Measurements from ENCODE around the gene GRAMD1B.
"Not testable (repeated sequence)": the region's sequence is repeated elsewhere in the genome, so short reads cannot be mapped to it uniquely, and the experiment has no call there.

GRAMD1B gene

DNA sequence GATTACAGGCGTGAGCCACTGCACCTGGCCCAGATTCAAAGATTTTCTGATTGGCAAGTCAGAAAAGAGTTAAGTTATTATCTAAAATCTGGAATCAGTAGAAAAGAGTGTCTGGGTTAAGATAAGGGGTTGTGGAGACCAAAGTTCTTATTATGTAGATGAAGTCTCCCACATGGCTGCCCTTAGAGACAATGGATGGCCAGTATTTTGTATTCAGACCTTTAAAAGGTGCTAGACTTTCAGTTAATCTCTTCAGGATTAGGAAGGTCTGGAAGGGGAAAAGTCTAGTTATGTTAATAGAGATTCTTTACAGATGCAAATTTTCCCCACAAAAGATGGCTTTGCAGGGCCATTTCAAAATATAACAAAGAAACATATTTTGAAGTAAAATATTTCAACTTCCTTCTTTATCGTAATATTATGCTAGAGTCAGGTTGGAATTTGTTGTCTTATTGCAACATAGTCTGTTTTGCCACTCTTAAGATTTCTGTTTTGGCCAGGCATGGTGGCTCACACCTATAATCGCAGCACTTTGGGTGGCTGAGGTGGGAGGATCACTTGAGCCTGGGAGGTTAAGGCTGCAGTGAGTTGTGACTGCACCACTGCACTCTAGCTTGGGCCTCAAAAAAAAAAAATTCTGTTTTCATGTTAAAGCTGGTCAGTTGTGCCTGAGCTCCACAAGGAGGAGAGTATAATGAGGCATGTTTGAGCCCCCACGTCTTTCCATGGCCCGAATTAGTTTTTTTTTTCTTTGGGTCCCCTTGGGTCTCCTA, 14.0 kb downstream of the GRAMD1B start:
- no peak for DNase-seq (ENCODE audit: low read depth)

DNA sequence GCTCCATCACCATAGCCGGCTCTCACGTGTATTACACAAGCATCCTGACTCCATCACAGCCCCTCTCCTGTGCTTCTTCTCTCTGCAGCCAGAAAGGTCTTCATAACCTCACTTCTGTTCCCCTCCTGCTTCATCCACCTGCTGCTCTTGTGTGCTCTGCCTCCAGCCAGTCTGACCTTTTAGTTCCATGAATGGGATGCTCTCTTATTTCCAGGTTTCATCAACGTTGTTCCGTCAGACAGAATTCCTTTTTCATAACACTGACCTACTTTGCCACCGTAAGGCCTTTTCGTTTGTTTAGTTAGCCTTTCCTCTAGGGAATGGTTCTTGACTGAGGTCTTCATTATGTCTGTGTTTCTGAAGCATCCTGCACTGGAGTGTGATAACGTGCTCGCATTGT, 18.8 kb downstream of the GRAMD1B start:
- DNase-seq (ENCODE audit: low read depth), result no peak

DNA sequence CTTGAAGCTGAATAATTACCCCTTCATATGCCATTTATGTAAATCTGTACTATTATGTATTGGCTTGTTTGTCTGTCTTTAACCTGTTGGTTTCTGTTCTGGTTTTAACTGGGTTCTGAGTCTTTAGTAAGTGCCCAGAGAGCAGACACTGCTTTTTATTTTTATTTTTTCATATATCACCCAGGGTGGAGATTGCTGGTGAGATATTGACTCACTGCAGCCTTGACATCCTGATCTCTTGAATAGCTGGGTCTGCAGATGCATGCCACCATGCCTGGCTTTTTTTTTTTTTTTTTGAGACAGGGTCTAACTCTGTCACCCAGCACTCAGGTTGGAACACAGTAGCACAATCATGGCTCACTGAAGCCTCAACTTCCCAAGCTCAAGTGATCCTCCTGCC, 19.4 kb downstream of the GRAMD1B start:
- DNase-seq (ENCODE audit: low read depth), result no peak

DNA sequence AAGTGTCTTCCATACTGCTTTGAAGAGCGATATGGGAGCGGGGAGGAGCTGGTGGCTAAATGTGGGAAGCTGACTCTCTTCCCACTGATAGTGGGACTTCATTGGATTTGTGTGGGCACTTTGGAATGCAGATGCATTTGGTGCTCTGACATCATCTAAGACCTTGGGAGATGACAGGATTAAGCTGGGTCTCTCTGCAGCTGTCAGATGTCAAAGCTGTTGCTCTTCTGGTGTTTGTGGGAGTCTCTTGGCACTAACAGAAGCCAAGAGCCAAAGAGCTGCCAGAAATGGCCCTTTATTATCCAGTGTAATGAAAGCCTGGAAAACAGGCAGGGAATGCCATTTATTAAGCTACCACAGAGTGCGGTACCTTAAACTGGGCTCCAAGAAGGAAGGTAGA, 20.6 kb downstream of the GRAMD1B start:
- DNase-seq (ENCODE audit: low read depth), result no peak

DNA sequence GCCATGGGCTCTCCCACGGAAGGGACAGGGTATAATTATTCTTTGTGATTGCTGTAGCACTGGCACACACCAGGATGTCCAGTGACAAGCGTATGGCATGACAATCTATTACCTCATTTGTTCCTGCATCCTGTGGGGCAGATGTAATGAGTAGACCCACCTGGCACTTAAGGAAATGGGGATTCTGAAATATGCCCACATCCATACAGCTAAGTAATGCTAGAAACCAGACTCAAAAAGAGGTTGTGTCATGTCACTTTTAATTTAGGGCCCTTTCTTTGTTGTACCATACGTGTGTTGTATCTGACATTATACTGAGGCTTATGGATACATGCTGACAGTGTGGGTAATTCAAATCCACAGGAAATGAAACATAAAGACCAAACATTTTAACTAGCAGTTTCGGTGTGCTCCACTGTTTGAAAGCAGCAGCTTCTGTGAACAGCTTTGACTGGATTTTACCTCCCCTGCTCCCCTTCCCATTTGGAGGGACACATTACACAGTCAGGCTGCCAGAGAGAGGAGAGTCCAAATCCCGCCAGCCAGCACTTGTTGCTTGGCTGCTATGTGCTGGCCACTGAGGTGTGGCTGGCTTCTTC, 21.2 kb downstream of the GRAMD1B start:
- DNase-seq (ENCODE audit: low read depth), result no peak

DNA sequence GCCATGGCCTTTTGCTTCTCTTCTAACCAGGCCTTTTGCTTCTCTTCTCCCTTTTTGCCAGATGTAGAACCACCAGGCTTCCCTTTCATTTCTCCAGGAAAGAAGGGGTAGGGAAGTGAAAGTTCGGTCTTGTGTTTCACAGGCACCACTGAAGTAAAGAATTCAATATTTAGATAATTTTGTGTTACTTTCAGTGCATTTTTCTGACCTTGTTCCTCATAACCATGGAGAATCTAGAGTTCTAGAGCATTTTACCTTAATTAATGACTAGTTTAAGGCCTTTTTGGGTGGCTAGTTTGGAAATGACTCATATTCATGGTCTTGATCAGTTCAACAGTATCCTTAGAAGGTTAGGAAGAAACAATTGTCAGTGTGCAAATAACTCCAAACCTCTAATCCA, 22.7 kb downstream of the GRAMD1B start:
- no peak for DNase-seq (ENCODE audit: low read depth)

DNA sequence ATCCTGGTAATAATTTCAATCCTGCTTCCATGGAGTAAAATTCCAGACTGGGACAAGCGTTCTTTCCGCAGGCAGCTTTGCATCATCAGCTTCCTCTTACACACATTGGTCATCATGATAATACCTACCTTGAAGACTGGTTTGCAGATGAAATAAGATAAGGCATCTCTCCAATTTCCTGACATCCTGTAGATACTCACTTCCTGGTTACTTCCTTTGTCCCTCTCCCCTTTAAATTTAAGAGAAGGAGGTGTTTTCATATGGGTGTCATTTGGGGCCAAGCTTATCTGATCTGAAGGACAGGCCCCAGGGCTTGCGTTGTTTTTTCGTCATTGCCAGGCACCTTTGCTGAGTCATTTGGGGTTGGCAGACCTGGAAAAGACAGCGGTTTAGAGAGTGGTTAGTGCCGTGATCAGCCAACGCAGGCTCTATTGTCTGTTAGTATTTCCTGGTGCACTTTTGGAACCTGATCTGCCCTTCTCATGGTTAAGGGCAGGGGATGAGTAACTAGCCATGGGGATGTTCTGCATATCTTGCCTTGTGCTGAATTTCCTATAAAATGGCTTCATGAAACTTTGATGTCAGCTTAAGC, 24.1 kb downstream of the GRAMD1B start:
- no peak for DNase-seq (ENCODE audit: low read depth)

DNA sequence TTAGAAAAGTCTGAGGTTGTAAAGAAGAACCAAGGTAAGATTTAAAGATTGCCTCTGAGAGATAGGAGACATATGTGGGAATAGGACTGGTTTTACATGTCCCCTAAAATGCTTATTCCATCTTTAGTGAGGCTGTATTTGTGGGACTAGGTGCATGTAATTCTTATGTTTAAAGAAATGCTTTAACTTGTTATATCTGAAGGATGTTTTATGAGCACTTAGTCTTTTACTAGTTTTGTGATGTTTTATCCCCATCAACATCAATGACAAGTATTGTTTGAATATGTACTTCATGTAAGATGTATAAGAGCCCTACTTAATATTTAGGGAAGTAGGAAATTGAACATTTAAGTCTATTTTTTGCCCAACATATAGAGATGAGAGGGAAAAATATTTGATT, 24.7 kb downstream of the GRAMD1B start:
- DNase-seq (ENCODE audit: low read depth), result no peak

DNA sequence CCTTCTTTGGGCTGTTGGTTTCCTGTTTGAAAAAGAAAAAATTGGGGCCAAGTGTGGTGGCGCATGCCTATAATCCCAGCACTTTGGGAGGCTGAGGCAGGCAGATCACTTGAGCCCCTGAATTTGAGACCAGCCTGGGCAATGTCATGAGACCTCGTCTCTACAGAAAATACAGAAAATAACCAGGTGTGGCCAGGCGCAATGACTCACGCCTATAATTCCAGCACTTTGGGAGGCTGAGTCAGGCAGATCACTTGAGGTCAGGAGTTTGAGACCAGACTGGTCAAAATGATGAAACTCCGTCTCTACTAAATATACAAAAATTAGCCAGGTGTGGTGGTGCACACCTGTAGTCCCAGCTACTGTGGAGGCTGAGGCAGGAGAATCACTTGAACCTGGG, 26.4 kb downstream of the GRAMD1B start:
- not testable (repeated sequence) for DNase-seq (ENCODE audit: low read depth)

DNA sequence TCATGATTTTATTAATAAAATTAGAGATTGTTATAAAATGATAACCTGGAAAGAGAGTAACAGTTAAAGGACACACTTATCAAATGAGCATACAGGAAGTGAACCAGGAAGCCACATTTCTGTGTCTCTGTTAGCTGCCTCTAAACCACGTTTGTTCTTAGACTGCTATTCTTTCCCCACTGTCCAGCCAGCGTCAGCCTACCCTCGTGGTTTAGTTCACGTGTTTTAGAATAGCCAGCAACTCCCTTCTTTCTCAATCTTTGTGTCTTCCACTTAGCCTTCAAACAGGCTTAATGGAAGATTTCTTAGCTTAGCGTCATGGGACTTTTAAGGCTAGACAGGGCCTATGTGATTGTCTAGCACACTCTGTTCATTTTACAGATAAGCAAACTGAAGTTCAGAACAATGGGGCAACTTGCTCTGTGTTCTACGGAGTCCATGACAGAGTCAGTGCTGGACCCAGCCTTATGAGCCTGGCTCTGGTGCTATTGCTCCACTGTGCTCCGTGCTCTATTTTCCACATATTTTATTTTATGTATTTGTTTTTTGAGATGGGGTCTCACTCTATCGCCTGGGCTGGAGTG, 27.2 kb downstream of the GRAMD1B start:
- DNase-seq (ENCODE audit: low read depth), result no peak

DNA sequence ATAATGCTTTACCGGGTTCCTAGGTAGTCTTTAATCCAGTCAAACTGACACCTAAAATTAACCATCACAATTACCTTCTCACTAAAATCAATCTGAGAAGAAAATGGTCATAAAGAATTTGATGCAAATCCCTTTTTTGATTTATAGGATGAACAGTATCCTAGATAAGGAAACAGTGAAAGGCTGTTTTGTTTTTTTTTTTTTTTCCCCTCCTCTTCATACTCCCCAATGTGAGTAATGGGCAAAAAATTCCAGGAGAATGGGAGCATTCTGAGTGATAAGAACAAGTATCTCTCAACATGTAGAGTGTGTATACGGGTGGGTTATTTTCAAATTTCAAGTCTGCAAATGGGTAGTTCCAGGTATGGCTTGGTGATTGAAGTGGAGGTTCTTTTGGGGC, 28.4 kb downstream of the GRAMD1B start:
- DNase-seq (ENCODE audit: low read depth), result no peak

DNA sequence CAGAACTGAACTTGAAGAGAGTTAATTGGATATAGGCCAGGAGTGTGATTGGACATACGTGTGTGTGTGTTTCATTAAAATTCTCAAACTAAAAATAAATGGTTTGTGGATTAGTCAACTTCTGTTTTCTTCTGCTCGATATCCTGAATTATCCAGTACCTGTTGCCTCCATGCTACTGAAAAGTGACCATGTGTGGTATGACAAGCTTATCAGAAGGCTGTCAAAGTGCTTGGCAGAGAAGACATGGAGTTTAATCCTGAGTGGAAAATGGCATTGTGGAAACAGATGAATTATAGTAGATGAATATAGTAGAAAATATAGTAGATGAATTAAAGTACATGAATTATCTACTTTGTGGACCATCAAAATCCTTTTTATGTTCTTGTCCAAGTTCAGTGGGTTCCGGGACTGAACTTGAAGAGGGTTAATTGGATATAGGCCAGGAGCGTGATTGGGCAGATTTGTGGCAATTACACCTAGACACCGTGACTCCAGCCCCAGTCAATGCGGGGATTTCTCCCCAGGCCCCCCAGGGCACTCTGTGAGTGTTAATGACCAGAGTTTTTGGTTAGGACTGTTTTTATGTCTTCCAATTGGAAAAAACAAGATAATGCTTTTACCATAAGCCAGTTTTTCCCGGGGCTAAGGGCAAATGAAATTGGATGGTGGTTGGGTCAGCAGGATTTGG, 30.1 kb downstream of the GRAMD1B start:
- DNase-seq (ENCODE audit: low read depth), result no peak

DNA sequence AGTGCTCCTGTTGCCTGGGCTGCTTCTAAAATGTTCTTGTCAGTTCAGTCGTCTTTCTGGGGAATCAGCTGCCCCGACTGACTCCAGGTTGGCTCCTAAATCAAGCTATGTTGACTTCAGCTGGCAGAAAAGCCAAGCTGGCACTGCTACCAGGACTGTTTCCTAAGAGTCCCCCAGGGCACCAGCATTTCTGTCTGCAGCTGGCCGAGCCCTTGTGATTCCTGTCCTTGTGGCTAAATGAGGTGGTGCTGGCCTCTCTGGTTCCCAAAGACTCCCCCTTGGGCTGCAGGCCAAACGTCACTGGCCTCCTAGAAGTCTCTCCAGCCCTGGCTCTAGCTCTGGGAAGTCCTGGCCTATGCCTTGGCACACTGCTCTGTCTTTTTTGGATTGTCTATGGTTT, 31.1 kb downstream of the GRAMD1B start:
- DNase-seq (ENCODE audit: low read depth), result no peak

DNA sequence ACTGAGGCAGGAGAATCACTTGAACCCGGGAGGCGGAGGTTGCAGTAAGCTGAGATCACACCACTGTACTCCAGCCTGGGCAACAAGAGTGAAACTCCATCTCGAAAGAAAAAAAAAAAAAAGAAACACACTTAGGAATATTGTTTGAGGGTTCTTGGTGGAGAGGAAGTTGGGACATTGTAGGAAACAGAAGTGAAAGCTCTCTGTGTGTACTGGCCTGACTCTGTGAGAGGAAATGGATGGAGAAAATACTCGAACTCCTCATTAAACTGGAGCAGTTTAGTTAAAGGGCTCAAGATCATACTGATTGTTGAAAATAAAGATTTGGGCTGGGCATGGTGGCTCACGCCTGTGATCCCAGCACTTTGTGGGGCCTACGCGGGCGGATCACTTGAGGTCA, 35.6 kb downstream of the GRAMD1B start:
- DNase-seq (ENCODE audit: low read depth), result not testable (repeated sequence)

DNA sequence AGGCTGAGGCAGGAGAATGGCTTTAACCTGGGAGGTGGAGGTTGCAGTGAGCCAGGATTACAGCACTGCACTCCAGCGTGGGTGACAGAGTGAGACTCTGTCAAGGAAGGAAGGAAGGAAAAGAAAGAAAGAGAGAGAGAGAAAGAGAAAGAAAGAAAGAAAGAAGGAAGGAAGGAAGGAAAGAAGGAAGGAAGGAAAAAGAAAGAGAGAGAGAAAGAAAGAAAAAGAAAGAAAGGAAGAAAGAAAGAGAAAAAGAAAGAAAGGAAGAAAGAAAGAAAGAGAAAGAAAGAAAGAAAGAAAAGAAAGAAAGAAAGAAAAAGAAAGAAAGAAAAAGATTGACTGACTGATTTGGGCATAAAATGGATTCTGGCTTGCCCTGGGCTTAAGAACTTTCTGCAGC, 36.1 kb downstream of the GRAMD1B start:
- not testable (repeated sequence) for DNase-seq (ENCODE audit: low read depth)

DNA sequence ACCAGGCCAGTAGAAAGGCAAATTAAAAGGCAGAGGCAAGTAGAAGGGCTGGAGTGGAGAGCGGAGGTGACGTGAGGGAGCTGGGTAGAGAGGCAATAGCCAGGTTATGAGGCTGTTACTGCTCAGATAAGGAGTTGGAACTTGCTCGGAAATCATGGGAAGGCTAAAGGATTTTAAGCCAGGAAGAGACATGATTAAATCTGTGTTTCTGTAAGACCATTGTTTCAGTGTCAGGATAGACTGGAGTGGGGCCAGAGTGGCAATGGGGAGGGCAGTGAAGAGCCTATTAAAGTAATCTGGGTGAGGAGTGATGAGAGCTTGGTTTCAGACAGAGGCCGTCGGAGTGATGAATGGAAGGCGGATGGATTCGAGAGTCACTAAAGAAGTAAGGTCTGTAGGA, 39.0 kb downstream of the GRAMD1B start:
- no peak for DNase-seq (ENCODE audit: low read depth)

DNA sequence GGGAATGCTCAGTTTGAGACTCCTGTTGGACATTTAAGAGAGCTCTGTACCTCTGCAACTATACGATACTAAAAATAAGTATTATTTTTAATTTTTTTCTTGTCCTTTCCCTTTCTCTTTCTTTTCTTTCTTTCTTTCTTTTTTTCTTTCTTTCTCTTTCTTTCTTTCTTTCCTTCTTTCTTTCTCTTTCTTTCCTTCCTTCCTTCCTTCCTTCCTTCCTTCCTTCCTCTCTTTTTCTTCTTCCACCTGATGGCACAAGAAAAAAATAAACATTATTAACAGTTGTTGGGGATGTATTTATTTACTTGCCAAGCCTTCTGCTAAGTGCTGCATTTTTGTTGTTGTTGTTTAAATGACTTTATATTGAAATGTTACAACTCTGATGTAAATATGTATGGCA, 39.5 kb downstream of the GRAMD1B start:
- no peak for DNase-seq (ENCODE audit: low read depth)

DNA sequence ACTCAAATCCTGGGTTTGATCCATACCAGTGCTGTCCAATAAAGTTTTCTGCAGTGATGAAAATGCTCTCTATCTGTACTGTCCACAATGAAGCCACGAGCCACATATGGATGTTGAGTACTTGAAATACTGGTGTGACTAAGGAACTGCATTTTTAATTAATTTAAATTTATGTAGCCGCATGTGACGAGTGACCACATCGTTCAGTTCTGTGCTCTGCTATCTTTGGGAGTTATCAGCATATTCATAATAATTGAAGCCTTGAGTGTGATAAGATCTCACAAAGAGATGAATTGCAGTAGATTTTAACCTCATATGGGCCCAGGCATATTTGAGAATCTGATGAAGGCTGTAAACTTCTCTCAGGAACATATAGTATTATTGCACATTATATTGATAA, 40.8 kb downstream of the GRAMD1B start:
- no peak for DNase-seq (ENCODE audit: low read depth)

DNA sequence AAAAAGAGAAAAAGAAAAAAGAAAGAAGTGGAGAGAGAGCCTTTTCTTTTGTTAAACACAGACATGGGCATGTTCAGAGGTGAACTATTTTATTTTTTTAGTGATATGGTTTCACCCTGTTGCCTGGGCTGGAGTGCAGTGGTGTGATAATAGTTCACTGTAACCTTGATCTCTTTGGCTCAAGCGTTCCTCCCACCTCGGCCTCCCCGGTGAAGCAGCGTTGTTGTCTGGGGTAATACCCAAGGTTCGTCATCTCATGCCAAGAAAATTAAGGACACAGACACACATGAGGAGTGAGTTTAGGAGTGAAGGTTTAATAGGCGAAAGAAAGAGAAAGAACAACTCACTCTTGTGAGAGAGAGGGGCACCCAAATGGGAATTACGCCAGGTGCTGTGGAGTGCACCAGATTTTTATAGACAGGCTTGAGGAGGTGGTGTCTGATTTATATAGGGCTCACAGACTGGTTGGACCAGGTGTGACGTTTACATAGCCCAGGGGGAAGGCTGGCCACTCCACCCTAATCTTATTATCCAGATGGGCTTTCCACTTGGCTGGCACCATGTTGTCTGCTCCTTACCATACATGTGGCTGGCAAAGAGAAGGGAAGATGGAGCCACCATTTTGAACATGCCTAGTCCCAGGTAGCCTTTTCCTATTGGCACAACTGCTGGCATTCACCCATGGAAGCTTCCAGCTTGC, 42.3 kb downstream of the GRAMD1B start:
- DNase-seq (ENCODE audit: low read depth), result no peak

DNA sequence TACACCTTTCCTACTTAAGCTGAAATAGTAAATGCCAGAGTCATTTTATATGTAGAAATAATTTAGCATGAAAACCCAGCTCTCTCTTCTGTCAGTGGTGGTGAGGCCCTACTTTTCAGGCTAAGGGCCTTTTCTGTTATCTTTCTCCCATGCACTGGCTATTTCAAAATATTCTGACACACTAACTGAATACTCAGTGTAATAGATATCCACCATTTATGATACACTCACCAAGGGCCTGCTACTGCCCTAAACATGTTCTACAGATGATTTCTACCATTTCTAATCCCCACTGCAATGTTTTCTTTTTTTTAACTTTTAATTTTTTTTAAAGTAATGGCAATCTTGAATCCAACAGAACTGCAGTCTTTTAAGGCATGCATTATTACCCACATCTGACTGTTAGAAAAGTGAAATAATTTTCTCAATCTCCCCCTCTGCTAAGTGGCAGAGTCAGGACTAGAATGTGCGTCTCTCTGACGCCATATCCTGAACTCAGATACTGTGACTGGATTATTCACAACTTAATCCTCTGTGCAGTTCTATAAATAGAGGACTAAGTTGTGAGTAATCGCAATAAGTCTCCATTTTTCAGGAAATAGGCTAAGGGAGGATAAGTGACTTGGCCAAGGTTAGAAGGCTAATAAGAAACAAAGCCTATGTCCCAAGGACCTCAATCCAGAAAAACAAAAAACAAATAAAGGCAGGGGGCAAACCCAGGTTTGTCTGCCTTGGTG, 44.0 kb downstream of the GRAMD1B start:
- no peak for DNase-seq (ENCODE audit: low read depth)

DNA sequence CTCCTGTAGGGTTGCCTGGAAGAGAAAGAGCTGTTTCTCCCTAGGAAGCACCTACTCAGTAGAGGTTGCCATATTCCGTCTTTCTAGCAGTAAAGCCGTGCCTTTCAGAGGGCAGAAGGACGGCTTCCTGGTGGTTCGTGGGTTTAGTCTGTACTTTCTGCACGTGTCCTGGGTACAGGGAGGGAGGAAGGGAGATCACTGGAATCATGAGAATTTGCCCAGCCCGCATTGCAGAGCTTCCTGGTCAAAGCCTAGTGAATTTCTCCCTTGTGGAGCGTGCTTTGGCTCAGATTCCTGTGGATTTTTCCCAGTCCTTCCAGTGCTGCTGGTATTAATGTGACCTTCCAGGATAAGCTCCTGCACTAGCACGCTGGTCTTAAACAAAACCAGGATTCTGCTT, 44.9 kb downstream of the GRAMD1B start:
- no peak for DNase-seq (ENCODE audit: low read depth)

Measured in activated T-helper 1 cell treated with Interleukin-2 at 50 U/mL for 16 hours (primary cell).